Measurements from ENCODE around the gene KLHDC7B. TPM values are rescaled to one million over a fixed set of nuclear protein-coding genes. Genes with fewer than 3 reads are reported as not detected.
A peak's percentile ranks its signal among the peaks of the same experiment; 100 is the strongest.

Gene KLHDC7B
- polyA plus RNA-seq, 4 donors = 0.10 to 0.28 TPM; not detected in 2

GRCh38 chr22:50575426-50575941, 29.8 kb downstream of the KLHDC7B start:
- no peak overlapping the region for H3K27ac ChIP-seq (ENCODE audit: low read depth in 1 of 3, low read length in 2 of 3)
- DNase-seq (no peak), FAIRE-seq (no peak)
- 88 to 94% (median 90%) methylated on average over 8 of the region's 8 CpGs for WGBS, 3 donors
- no peaks in the 10 kb centered on the region for H3K27me3 ChIP-seq (ENCODE audit: control insufficient read depth in 3 of 3, insufficient read depth in 3 of 3, low read length in 3 of 3)
- peaks cover 0 to 16% (median 3%) of the 10 kb centered on the region in 3 donors for H3K4me1 ChIP-seq (ENCODE audit: control insufficient read depth in 3 of 3, insufficient read depth in 2 of 3, low read depth in 1 of 3, low read length in 2 of 3)
- peaks cover 0 to 72% (median 3%) of the 10 kb centered on the region in 3 donors for H3K36me3 ChIP-seq (ENCODE audit: control insufficient read depth in 3 of 3, insufficient read depth in 2 of 3, low read depth in 1 of 3, low read length in 3 of 3)
- no peaks in the 10 kb centered on the region for H3K9me3 ChIP-seq (ENCODE audit: control insufficient read depth in 2 of 2, insufficient read depth in 1 of 2, low read depth in 1 of 2, low read length in 1 of 2)
- H3K4me3 ChIP-seq (ENCODE audit: low read depth in 1 of 3, low read length in 3 of 3) = no peak overlapping the region

- Histone ChIP-seq H3K36me3 (ENCODE audit: control insufficient read depth in 3 of 3, insufficient read depth in 2 of 3, low read depth in 1 of 3, low read length in 3 of 3) (peaks cover 0 to 70% (median 1%) of the 10 kb centered on the region in 3 donors), H3K4me1 (ENCODE audit: control insufficient read depth in 3 of 3, insufficient read depth in 2 of 3, low read depth in 1 of 3, low read length in 2 of 3) (peaks cover 0 to 18% (median 3%) of the 10 kb centered on the region in 3 donors)
Observed at GRCh38 chr22:50576070-50576469, 30.4 kb downstream of the KLHDC7B start.

GRCh38 chr22:50576806-50577696, 31.4 kb downstream of the KLHDC7B start:
- Histone ChIP-seq H3K4me3 (ENCODE audit: low read depth in 1 of 3, low read length in 3 of 3) (no peak overlapping the region), H3K27me3 (ENCODE audit: control insufficient read depth in 3 of 3, insufficient read depth in 3 of 3, low read length in 3 of 3) (no peaks in the 10 kb centered on the region), H3K4me1 (ENCODE audit: control insufficient read depth in 3 of 3, insufficient read depth in 2 of 3, low read depth in 1 of 3, low read length in 2 of 3) (peaks cover 2 to 25% (median 7%) of the 10 kb centered on the region in 3 donors), H3K36me3 (ENCODE audit: control insufficient read depth in 3 of 3, insufficient read depth in 2 of 3, low read depth in 1 of 3, low read length in 3 of 3) (peaks cover 0 to 66% (median 0%) of the 10 kb centered on the region in 3 donors), H3K27ac (ENCODE audit: low read depth in 1 of 3, low read length in 2 of 3) (no peak overlapping the region), H3K9me3 (ENCODE audit: control insufficient read depth in 2 of 2, insufficient read depth in 1 of 2, low read depth in 1 of 2, low read length in 1 of 2) (no peaks in the 10 kb centered on the region)
- DNase-seq = no peak
- WGBS, 3 donors = 81 to 86% (median 85%) methylated on average over 18 of the region's 18 CpGs
- FAIRE-seq = no peak

More at GRCh38 chr22:50576070-50576469, 30.4 kb downstream of the KLHDC7B start:
- DNase-seq (peak; percentile 39 to 56), FAIRE-seq (no peak)
- no peaks in the 10 kb centered on the region for H3K27me3 ChIP-seq (ENCODE audit: control insufficient read depth in 3 of 3, insufficient read depth in 3 of 3, low read length in 3 of 3)
- H3K27ac ChIP-seq (ENCODE audit: low read depth in 1 of 3, low read length in 2 of 3) = no peak overlapping the region
- H3K9me3 ChIP-seq (ENCODE audit: control insufficient read depth in 2 of 2, insufficient read depth in 1 of 2, low read depth in 1 of 2, low read length in 1 of 2) = no peaks in the 10 kb centered on the region
- 44 to 59% (median 53%) methylated on average over 5 of the region's 5 CpGs for WGBS, 3 donors
- H3K4me3 ChIP-seq (ENCODE audit: low read depth in 1 of 3, low read length in 3 of 3) = no peak overlapping the region

- Histone ChIP-seq H3K36me3 (ENCODE audit: control insufficient read depth in 3 of 3, insufficient read depth in 2 of 3, low read depth in 1 of 3, low read length in 3 of 3) (peaks cover 0 to 62% (median 0%) of the 10 kb centered on the region in 3 donors), H3K4me1 (ENCODE audit: control insufficient read depth in 3 of 3, insufficient read depth in 2 of 3, low read depth in 1 of 3, low read length in 2 of 3) (peaks cover 2 to 25% (median 7%) of the 10 kb centered on the region in 3 donors), H3K27me3 (ENCODE audit: control insufficient read depth in 3 of 3, insufficient read depth in 3 of 3, low read length in 3 of 3) (no peaks in the 10 kb centered on the region), H3K27ac (ENCODE audit: low read depth in 1 of 3, low read length in 2 of 3) (no peak overlapping the region), H3K4me3 (ENCODE audit: low read depth in 1 of 3, low read length in 3 of 3) (no peak overlapping the region), H3K9me3 (ENCODE audit: control insufficient read depth in 2 of 2, insufficient read depth in 1 of 2, low read depth in 1 of 2, low read length in 1 of 2) (no peaks in the 10 kb centered on the region)
- WGBS, 3 donors = 47 to 70% (median 66%) methylated on average over 23 of the region's 23 CpGs
- FAIRE-seq (no peak), DNase-seq (peak in 1 of 2 donors; percentile 44)
Observed at GRCh38 chr22:50577697-50577986, 31.9 kb downstream of the KLHDC7B start.

GRCh38 chr22:50577987-50578775, 32.5 kb downstream of the KLHDC7B start, which contains the start of gene CPT1B:
CPT1B (minus strand) TSS chr22:50578427; CDS start chr22:50577915, 512 bp downstream.
- WGBS, 3 donors = 21 to 27% (median 25%) methylated on average over 52 to 63 of the region's 63 CpGs
- no peak for FAIRE-seq
- Histone ChIP-seq H3K27me3 (ENCODE audit: control insufficient read depth in 3 of 3, insufficient read depth in 3 of 3, low read length in 3 of 3) (no peaks in the 10 kb centered on the region), H3K36me3 (ENCODE audit: control insufficient read depth in 3 of 3, insufficient read depth in 2 of 3, low read depth in 1 of 3, low read length in 3 of 3) (peaks cover 0 to 57% (median 0%) of the 10 kb centered on the region in 3 donors), H3K4me1 (ENCODE audit: control insufficient read depth in 3 of 3, insufficient read depth in 2 of 3, low read depth in 1 of 3, low read length in 2 of 3) (peaks cover 2 to 25% (median 7%) of the 10 kb centered on the region in 3 donors), H3K4me3 (ENCODE audit: low read depth in 1 of 3, low read length in 3 of 3) (peak within 1 kb of the TSS in 1 of 3 donors; percentile 0), H3K27ac (ENCODE audit: low read depth in 1 of 3, low read length in 2 of 3) (peak within 1 kb of the TSS in 1 of 3 donors; percentile 50), H3K9me3 (ENCODE audit: control insufficient read depth in 2 of 2, insufficient read depth in 1 of 2, low read depth in 1 of 2, low read length in 1 of 2) (no peaks in the 10 kb centered on the region)
- DNase-seq = peak in 1 of 2 donors; percentile 90

GRCh38 chr22:50578776-50579310, 33.1 kb downstream of the KLHDC7B start:
- DNase-seq (no peak), FAIRE-seq (no peak)
- Histone ChIP-seq H3K9me3 (ENCODE audit: control insufficient read depth in 2 of 2, insufficient read depth in 1 of 2, low read depth in 1 of 2, low read length in 1 of 2) (no peaks in the 10 kb centered on the region), H3K27ac (ENCODE audit: low read depth in 1 of 3, low read length in 2 of 3) (peak overlapping the region in 1 of 3 donors; percentile 50), H3K4me3 (ENCODE audit: low read depth in 1 of 3, low read length in 3 of 3) (no peak overlapping the region), H3K36me3 (ENCODE audit: control insufficient read depth in 3 of 3, insufficient read depth in 2 of 3, low read depth in 1 of 3, low read length in 3 of 3) (peaks cover 0 to 50% (median 0%) of the 10 kb centered on the region in 3 donors), H3K4me1 (ENCODE audit: control insufficient read depth in 3 of 3, insufficient read depth in 2 of 3, low read depth in 1 of 3, low read length in 2 of 3) (peaks cover 7 to 25% (median 7%) of the 10 kb centered on the region in 3 donors), H3K27me3 (ENCODE audit: control insufficient read depth in 3 of 3, insufficient read depth in 3 of 3, low read length in 3 of 3) (no peaks in the 10 kb centered on the region)
- 58 to 72% (median 63%) methylated on average over 7 to 8 of the region's 8 CpGs for WGBS, 3 donors

- Histone ChIP-seq H3K4me3 (ENCODE audit: low read depth in 1 of 3, low read length in 3 of 3) (no peak overlapping the region), H3K36me3 (ENCODE audit: control insufficient read depth in 3 of 3, insufficient read depth in 2 of 3, low read depth in 1 of 3, low read length in 3 of 3) (peaks cover 0 to 45% (median 0%) of the 10 kb centered on the region in 3 donors), H3K9me3 (ENCODE audit: control insufficient read depth in 2 of 2, insufficient read depth in 1 of 2, low read depth in 1 of 2, low read length in 1 of 2) (no peaks in the 10 kb centered on the region), H3K27ac (ENCODE audit: low read depth in 1 of 3, low read length in 2 of 3) (no peak overlapping the region), H3K4me1 (ENCODE audit: control insufficient read depth in 3 of 3, insufficient read depth in 2 of 3, low read depth in 1 of 3, low read length in 2 of 3) (peaks cover 7 to 25% (median 7%) of the 10 kb centered on the region in 3 donors), H3K27me3 (ENCODE audit: control insufficient read depth in 3 of 3, insufficient read depth in 3 of 3, low read length in 3 of 3) (no peaks in the 10 kb centered on the region)
- DNase-seq (no peak), FAIRE-seq (no peak)
- WGBS, 3 donors = 94 to 97% (median 97%) methylated on average over 4 of the region's 4 CpGs
Observed at GRCh38 chr22:50579752-50580151, 34.1 kb downstream of the KLHDC7B start.
